NCI-H446 treated with DMSO at 0.1 percent for 48 hours (cell line): Measurements from ENCODE around the gene TSPAN2.

Experiments
- DNase-seq: peaks from one replicate; lab custom pipeline; 2025; lab: John Stamatoyannopoulos, UW

The TSPAN2 gene

DNA sequence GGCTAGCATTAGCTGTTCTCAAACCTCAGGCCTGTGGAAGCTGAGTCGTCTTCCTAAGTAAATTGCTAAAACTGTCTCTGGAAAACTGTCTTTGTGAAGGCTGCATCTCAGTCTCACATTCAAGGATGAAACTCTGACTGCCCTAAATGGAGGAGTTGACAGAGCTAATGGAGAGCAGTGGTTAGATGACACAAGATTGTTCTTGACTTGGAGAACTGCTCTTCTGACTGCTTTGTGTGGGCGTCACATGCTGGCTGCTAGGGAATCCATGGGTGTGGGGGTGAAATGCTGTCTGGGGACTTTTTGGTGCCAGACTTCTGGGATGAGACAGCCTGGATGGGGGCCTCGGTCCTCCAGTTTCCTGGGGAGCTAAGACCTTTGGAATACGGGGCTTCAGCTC is 24.5 kb upstream of the TSPAN2 start:
- no peak for DNase-seq

- no peak for DNase-seq
These were observed 23.4 kb upstream of the TSPAN2 start for GRCh38 chr1:115112496-115113375.

GRCh38 chr1:115107516-115108260 is 18.4 kb upstream of the TSPAN2 start:
- no peak for DNase-seq

DNA sequence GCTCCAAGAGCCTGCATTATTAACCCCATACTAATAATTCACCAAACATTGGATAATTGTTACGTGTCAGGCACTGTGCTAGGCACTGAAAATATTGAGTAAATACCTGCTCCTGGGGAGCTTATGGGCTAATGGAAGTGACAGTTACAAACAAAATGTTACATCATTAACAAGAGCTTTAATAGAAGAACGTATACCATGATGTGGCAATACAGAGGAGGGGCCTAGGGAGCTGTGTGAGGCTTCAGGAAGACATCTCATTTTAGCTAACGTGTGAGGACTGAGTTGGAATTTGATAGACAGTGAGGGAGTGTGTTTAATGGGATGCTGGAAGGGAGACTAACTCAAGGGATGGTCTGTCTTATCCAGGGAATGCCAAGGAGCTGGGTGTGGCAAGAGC is 16.5 kb upstream of the TSPAN2 start:
- DNase-seq, result no peak

GRCh38 chr1:115099693-115100050 is 10.4 kb upstream of the TSPAN2 start:
- no peak for DNase-seq

GRCh38 chr1:115098979-115099692 is 9.8 kb upstream of the TSPAN2 start:
- DNase-seq, result no peak

- DNase-seq, result no peak
These were observed 2.9 kb upstream of the TSPAN2 start for GRCh38 chr1:115092175-115092574.

GRCh38 chr1:115091572-115091971 is 2.3 kb upstream of the TSPAN2 start:
- no peak for DNase-seq

DNA sequence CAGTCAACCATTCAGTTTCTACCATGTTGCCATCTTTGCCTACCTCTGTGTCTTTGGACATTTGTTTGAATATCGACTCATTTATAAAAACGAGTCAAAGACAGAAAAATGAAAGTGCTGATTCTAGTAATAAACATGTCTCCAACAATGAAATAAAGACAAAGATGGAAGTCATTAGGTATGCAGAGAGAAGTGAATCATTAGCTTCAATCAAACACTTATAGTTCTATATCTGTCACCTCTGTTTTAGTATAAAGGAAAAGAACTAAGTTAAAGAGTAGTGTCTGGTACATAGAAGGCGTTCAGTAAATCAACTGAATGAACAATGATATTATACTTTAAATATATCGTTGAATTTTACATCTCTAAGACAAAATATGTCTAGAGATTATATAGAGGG is 1.7 kb upstream of the TSPAN2 start:
- no peak for DNase-seq

DNA sequence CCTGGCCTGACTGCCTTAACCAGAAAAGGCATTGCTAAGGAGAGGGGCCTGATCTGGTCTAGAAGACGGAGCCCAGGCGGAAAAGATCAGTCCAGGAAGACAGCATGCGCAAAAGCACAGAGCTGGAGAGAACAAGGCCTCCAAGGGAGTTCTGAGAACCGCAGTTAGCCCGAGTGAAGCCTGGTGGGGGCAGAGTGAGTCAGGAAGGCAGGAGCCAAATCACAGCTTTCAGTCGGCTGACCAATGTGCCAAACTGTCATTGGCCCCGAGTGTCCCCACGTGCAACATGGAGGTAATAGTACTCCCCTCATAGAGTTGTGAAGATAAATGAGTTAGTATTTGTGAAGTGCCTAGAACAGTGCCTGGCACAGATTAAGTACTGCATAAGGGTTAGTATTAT is 1.2 kb upstream of the TSPAN2 start:
- no peak for DNase-seq

- DNase-seq, result no peak
These were observed 835 bp upstream of the TSPAN2 start for GRCh38 chr1:115090186-115090490.

GRCh38 chr1:115088871-115089419 is 358 bp downstream of the TSPAN2 start:
- no peak for DNase-seq

DNA sequence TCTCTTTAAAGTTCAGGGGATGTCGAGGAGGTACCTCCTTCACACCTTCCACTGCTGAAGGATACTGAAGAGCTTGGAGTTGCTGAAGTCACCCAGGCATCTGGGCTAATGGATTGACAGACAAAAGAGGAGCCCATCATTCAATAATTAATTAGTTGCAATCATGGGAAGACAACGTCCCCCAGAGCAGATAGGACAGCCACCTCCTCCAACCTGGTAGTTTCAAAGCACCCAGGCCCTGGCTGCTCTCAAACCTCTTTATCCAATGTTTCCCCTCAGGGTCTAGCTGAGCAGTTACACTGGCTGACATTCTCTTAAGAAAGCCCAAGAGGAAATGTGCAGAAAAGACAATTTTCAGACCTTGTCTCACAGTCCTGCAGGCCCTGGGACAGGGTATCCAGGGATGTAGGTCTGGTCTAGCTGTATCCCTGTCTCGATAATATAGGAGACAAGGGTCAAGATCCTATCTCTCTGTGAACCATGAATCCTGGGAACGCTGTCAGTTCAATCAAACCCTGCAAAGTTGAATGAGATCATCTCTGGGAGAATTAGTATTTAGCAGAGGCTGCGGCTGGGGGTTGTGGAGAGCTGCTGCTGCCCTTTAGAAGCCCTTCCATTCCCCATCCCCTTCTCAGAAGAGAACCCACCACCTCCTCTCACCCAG is 1.1 kb downstream of the TSPAN2 start:
- DNase-seq, result no peak

DNA sequence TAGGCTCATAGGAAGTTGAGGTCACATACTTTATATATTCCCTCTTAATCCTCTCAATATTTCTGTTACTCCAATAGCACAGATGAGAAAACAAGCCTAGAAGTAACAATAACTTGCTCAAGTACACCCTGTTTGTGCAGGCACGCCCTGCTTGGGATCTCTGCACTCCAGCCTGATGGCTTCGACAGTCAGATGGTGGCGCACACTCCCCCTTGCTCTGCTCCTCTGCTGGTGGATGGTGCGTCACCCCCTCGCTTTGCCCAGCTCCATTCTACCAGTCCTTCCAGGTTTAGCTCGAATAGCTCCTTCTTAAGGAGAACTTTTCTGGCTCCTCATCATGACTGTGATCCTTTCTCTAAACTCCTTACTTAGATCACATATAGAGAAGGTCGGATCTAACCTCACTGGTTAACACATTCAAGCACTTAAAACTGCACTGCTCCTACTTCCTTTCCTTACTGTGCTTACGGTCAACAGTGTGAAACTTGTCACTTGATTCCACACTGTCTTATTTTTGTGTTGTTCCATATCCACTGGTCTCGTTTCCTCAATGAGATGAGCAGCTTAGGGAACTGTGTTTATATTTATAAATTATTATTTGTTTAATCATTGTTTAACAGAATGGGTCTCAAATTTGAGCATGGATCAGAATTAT is 3.0 kb downstream of the TSPAN2 start:
- DNase-seq, result no peak

DNA sequence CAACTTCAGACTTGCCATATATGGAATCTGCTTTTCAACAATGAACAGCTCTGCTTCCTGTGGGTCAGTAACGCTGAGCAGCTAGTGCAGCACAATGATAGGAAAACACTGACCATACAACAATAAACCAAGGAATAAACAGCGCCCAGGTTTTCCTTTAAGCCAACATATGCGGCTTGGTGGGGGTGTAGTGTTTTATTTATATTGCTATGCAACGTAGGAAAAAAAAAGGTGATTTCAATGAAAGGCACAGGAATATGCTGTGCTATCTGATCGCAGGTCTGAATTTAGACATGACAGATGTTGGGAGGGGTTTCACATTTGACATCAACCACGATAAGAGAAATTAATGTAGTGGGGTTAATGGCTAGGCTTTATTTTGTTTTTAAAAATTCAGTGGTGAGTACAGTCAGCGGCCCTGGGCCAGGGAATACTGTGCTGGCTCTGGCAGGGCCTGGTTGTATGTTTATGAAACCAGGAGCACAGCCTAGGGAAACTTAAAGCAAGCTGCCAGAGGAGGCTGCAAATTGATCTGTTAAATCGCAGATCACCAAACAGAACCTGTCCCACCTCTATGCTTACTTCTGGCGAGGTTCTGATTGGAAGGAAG is 4.3 kb downstream of the TSPAN2 start:
- DNase-seq, result no peak

DNA sequence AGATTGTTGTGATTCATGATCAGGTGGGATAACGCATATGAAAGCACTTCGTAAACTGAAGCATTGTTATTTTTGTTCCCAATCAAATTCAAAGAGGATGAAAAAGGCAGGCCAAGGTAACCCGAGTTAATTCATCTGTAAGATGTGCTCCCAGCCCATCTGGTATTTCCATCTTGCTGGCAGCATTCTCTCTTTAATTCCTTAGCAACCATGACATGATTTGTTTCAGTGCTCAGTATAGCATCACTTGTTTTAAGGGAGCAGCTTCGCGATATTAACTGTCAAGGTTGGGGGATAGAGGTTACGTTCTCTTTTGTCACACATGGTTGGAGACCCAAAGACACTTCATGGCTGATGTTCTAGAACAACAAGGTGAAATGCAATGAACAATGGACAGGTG is 6.4 kb downstream of the TSPAN2 start:
- no peak for DNase-seq

GRCh38 chr1:115078708-115079107 is 10.6 kb downstream of the TSPAN2 start:
- no peak for DNase-seq

DNA sequence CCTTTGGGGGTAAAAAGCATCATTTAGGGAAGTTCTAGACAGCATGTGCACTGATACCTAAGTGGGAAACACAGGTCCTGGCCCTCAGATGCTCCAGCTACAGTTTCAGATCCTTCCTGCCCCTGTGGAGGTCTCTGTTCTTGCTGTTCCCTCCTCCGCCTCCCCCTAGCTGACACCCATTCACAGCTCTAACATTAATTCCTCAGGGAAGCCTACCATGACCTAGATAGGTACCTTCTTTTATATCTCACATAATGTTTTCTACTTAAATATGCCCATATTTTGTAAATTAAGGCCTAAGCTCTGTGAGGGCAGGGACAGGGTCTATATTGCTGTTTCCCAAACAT is 11.3 kb downstream of the TSPAN2 start:
- no peak for DNase-seq

GRCh38 chr1:115077286-115077983 is 11.9 kb downstream of the TSPAN2 start:
- no peak for DNase-seq

DNA sequence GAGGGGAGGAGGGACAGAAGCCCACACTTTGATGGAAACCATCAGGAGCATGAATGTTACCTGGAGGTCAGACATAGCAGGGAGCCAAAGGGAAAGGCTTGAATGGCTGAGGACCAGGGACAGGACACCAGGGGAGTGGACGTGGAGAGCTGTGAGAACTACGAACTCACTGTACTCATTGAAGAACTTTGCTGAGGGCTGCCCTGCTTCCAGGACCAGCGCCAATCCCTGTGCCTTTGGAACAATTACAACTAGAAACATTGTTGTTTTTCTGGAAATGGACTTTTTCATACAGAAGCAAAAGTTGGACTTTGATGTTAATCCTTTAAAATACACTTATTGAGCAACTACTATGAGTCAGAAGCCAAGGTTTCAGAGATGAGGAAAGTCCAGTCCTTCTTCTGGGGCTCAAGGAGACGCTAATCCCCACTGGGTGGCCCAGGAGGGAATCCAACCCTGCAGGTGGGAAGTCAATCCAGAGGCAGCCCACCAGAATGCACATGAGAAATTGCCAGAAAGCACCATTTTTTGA is 12.9 kb downstream of the TSPAN2 start:
- no peak for DNase-seq
